SK-N-SH (cell line): Measurements from ENCODE around the gene FIGNL1. TPM values are rescaled to one million over a fixed set of nuclear protein-coding genes. Genes with fewer than 3 reads are reported as not detected.

Experiments used
- CTCF ChIA-PET: fragments of 300-600, 350-600 bp; formaldehyde crosslinking; extraction: SDS; loops from one replicate; lab custom pipeline; 2021; lab: Yijun Ruan, JAX
- POLR2A ChIA-PET: fragments of 350-600 bp; sonication (Branson Sonifier 250); formaldehyde crosslinking; extraction: SDS; loops from one replicate; lab custom pipeline; 2020; ENCODE audit warnings: antibody characterized with exemption, inconsistent platforms; lab: Yijun Ruan, JAX
- DNase-seq: peaks from one replicate; pipeline ENCODE4 v3.0.0; 2012
- H2AFZ ChIP-seq: fragments of 200-600 bp; sonication (generic); 2 replicates; pipeline ENCODE4 v1.8.1; 2016; ENCODE audit warnings: antibody characterized with exemption, mild to moderate bottlenecking, low read depth
- H3F3A ChIP-seq: fragments of 200-600 bp; sonication (generic); replicated peaks from 2 replicates; pipeline ENCODE3; 2016; ENCODE audit warnings: antibody characterized with exemption, mild to moderate bottlenecking; ENCODE audit not compliant: insufficient read depth
- H3K27ac ChIP-seq, 2 experiments: fragments of 200-500 bp in 1 of 2; fragments of 200-600 bp in 1 of 2; sonication (Bioruptor generic) in 1 of 2; sonication (generic), shearing (Covaris generic) in 1 of 2; 2 replicates each; pipeline versions ENCODE4 v1.5.1 to v1.6.1; 2014 to 2016; ENCODE audit warnings: low read depth in 2 of 2, inconsistent platforms in 1 of 2, low read length in 1 of 2, mild to moderate bottlenecking in 1 of 2, mixed read lengths in 1 of 2
- H3K27me3 ChIP-seq: fragments of 200-600 bp; sonication (generic), shearing (Covaris generic); 2 replicates; pipeline ENCODE4 v1.6.1; 2016; ENCODE audit warnings: mixed run types; ENCODE audit not compliant: insufficient read depth
- H3K36me3 ChIP-seq, 2 experiments: fragments of 200-500 bp in 1 of 2; fragments of 200-600 bp in 1 of 2; sonication (Bioruptor generic) in 1 of 2; sonication (generic) in 1 of 2; replicated peaks in 1 of 2; 2 replicates each; pipeline versions ENCODE3 to v1.5.1; 2014 to 2016; ENCODE audit warnings: low read length in 1 of 2, mild to moderate bottlenecking in 1 of 2; ENCODE audit not compliant: insufficient read depth in 2 of 2, control insufficient read depth in 1 of 2
- H3K4me1 ChIP-seq, 2 experiments: fragments of 200-500 bp in 1 of 2; fragments of 200-600 bp in 1 of 2; sonication (Bioruptor generic) in 1 of 2; sonication (generic), shearing (Covaris generic) in 1 of 2; 2 replicates each; pipeline versions ENCODE4 v1.5.1 to v1.6.1; 2014 to 2016; ENCODE audit warnings: low read depth in 1 of 2, low read length in 1 of 2, mixed run types in 1 of 2; ENCODE audit not compliant: insufficient read depth in 2 of 2, control insufficient read depth in 1 of 2
- H3K4me2 ChIP-seq: fragments of 200-600 bp; sonication (generic), shearing (Covaris generic); 2 replicates; pipeline ENCODE4 v1.6.1; 2017; ENCODE audit warnings: mixed run types
- H3K4me3 ChIP-seq, 2 experiments: fragments of 200-500 bp in 1 of 2; fragments of 200-600 bp in 1 of 2; sonication (Bioruptor generic) in 1 of 2; sonication (generic), shearing (Covaris generic) in 1 of 2; 2 replicates each; pipeline versions ENCODE4 v1.5.1 to v1.8.1; 2014 to 2016; ENCODE audit warnings: low read depth in 2 of 2, inconsistent platforms in 1 of 2, low read length in 1 of 2, mild to moderate bottlenecking in 1 of 2, mixed read lengths in 1 of 2, moderate library complexity in 1 of 2
- H3K79me2 ChIP-seq: fragments of 200-600 bp; sonication (generic); 2 replicates; pipeline ENCODE4 v1.8.1; 2017; ENCODE audit warnings: mild to moderate bottlenecking; ENCODE audit not compliant: insufficient read depth
- H3K9ac ChIP-seq: fragments of 200-600 bp; sonication (generic); 2 replicates; pipeline ENCODE4 v1.6.1; 2017; ENCODE audit warnings: mixed run types
- H3K9me2 ChIP-seq: fragments of 200-600 bp; sonication (generic); 2 replicates; pipeline ENCODE4 v1.6.1; 2017; ENCODE audit warnings: mixed run types
- H3K9me3 ChIP-seq: fragments of 200-600 bp; sonication (generic); 2 replicates; pipeline ENCODE4 v1.6.1; 2017; ENCODE audit warnings: mixed run types, mild to moderate bottlenecking, moderate library complexity
- H4K20me1 ChIP-seq: fragments of 200-600 bp; sonication (generic); 2 replicates; pipeline ENCODE4 v1.6.1; 2017; ENCODE audit warnings: mild to moderate bottlenecking, mixed run types; ENCODE audit not compliant: insufficient read depth
- CHD2 ChIP-seq: fragments of 150-350 bp; IDR thresholded peaks from 2 replicates; pipeline ENCODE4 v1.6.1; 2018; ENCODE audit warnings: low read length; ENCODE audit not compliant: partially characterized antibody
- EZH2phosphoT487 ChIP-seq: fragments of 200-600 bp; sonication (generic); IDR thresholded peaks from 2 replicates; pipeline ENCODE4 v1.6.1; 2017; ENCODE audit warnings: low read depth, mixed run types, mild to moderate bottlenecking, antibody characterized with exemption, moderate library complexity, borderline replicate concordance
- FOSL2 ChIP-seq: IDR thresholded peaks from 2 replicates; pipeline ENCODE4 v1.4.0; 2012; ENCODE audit warnings: low read depth, mild to moderate bottlenecking, moderate library complexity, borderline replicate concordance
- GABPA ChIP-seq: IDR thresholded peaks from 2 replicates; pipeline ENCODE4 v1.4.0; 2012; ENCODE audit warnings: low read depth, mild to moderate bottlenecking
- GATA2 ChIP-seq: sonication (generic); formaldehyde crosslinking; IDR thresholded peaks from 2 replicates; pipeline ENCODE4 v1.5.0; 2020; ENCODE audit warnings: mild to moderate bottlenecking, missing genetic modification reagents
- JUND ChIP-seq: IDR thresholded peaks from 2 replicates; pipeline ENCODE4 v1.4.0; 2012
- MEF2A ChIP-seq: IDR thresholded peaks from 2 replicates; pipeline ENCODE4 v1.4.0; 2012; ENCODE audit warnings: low read depth, borderline replicate concordance
- NFIC ChIP-seq: IDR thresholded peaks from 2 replicates; pipeline ENCODE4 v1.4.0; 2012; ENCODE audit warnings: borderline replicate concordance
- NRF1 ChIP-seq: IDR thresholded peaks from 2 replicates; pipeline ENCODE4 v1.6.1; 2012; ENCODE audit warnings: low read depth, mild to moderate bottlenecking, low read length
- POLR2AphosphoS5 ChIP-seq: IDR thresholded peaks from 2 replicates; pipeline ENCODE4 v1.6.1; 2012; ENCODE audit warnings: low read depth, low read length
- RAD21 ChIP-seq: IDR thresholded peaks from 2 replicates; pipeline ENCODE4 v1.6.1; 2012; ENCODE audit warnings: mild to moderate bottlenecking, low read length
- RFX5 ChIP-seq: IDR thresholded peaks from 2 replicates; pipeline ENCODE4 v1.6.1; 2012; ENCODE audit warnings: mild to moderate bottlenecking, improper control_type of control experiment, low read length
- RXRA ChIP-seq: IDR thresholded peaks from 2 replicates; pipeline ENCODE4 v1.4.0; 2012; ENCODE audit warnings: low read depth, mild to moderate bottlenecking, borderline replicate concordance
- SIN3A ChIP-seq: IDR thresholded peaks from 2 replicates; pipeline ENCODE4 v1.6.1; 2012; ENCODE audit warnings: low read depth, mild to moderate bottlenecking, low read length, moderate library complexity, borderline replicate concordance
- SMC3 ChIP-seq: IDR thresholded peaks from 2 replicates; pipeline ENCODE4 v1.6.1; 2012; ENCODE audit warnings: low read depth, low read length, improper control_type of control experiment
- WGBS: methylation state at CpG from one replicate; pipeline ENCODE4 v1.1.6; 2017; ENCODE audit warnings: low lambda C conversion rate; 5-methylcytosine and 5-hydroxymethylcytosine counted together
- polyA plus RNA-seq, 3 experiments: library from polyadenylated mRNA; depleted of rRNA; stranded (reverse); fragments of >200 nt; gene quantifications; 2 replicates each; pipeline ENCODE4 v1.2.3, GENCODE V29; 2012
- TF ChIP-seq, protein P1 (sequence below): fragments of 150-350 bp; IDR thresholded peaks from 2 replicates; pipeline ENCODE4 v1.6.1; 2017; ENCODE audit warnings: antibody characterized with exemption, low read length, low read depth, borderline replicate concordance
- TF ChIP-seq, protein P2 (sequence below): fragments of 150-350 bp; IDR thresholded peaks from 2 replicates; pipeline ENCODE4 v1.6.1; 2016; ENCODE audit warnings: mild to moderate bottlenecking, low read depth, low read length
- TF ChIP-seq, protein P3 (sequence below): IDR thresholded peaks from 2 replicates; pipeline ENCODE4 v1.4.0; 2012; ENCODE audit warnings: low read depth
- TF ChIP-seq, protein P4 (sequence below): IDR thresholded peaks from 2 replicates; pipeline ENCODE4 v1.4.0; 2012; ENCODE audit warnings: low read depth, borderline replicate concordance
- TF ChIP-seq, protein P5 (sequence below): IDR thresholded peaks from 2 replicates; pipeline ENCODE4; 2012

The FIGNL1 gene
- polyA plus RNA-seq, 1 of the 3 experiments (the other 2 are of a cell fraction): 6.7 TPM

DNA sequence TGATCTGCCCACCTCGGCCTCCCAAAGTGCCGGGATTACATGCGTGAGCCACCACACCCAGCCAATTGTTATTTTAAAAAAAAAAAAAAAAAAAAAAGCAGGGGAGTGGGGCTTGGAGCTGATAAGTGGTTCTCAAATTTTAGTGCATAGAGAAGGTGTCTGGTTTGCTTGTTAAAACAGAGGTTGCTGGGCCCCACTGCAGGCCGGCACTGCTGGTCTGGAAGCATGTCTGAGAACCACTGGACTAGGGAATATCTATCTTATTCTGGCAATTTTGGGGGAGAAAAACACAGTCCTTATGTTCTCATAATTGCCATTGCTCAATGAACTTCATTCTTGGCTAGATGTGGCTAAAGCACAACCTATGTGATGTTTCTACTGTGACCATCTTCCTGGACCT, 19.0 kb upstream of the FIGNL1 start:
- no peak overlapping the region for H3K9ac ChIP-seq
- no peaks in the 10 kb centered on the region for H3K79me2 ChIP-seq
- TF ChIP-seq JUND (no peak), RAD21 (no peak), NFIC (no peak), RFX5 (no peak), SMC3 (no peak), GABPA (no peak), RXRA (no peak), CHD2 (no peak), EZH2phosphoT487 (no peak), GATA2 (CRISPR knock-in tag) (no peak), NRF1 (no peak), FOSL2 (no peak)
- TF ChIP-seq, protein P1, sequence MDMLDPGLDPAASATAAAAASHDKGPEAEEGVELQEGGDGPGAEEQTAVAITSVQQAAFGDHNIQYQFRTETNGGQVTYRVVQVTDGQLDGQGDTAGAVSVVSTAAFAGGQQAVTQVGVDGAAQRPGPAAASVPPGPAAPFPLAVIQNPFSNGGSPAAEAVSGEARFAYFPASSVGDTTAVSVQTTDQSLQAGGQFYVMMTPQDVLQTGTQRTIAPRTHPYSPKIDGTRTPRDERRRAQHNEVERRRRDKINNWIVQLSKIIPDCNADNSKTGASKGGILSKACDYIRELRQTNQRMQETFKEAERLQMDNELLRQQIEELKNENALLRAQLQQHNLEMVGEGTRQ: no peak
- H3K4me3 ChIP-seq: no peak overlapping the region
- H2AFZ ChIP-seq: no peak overlapping the region
- CTCF ChIA-PET: interaction anchor here (1.0 to 8.9 kb wide), 27 partner anchors 11 to 692 kb away, joined by 3 to 157 read pairs (median 17); partner anchors contain the start of gene DDC
- DNase-seq: no peak
- peak overlapping the region in 1 of 2 experiments; percentile 26; a peak in 1 of 4 replicates for H3K27ac ChIP-seq
- no peaks in the 10 kb centered on the region for H3K27me3 ChIP-seq
- no peak overlapping the region for H3K4me2 ChIP-seq
- 82% methylated on average over 4 of the region's 4 CpGs for WGBS
- H3K36me3 ChIP-seq: no peaks in the 10 kb centered on the region
- POLR2A ChIA-PET: interaction anchor here (0.6 to 3.4 kb wide), 5 partner anchors 28 to 327 kb away, joined by 3 to 19 read pairs (median 7); no protein-coding TSS in a partner anchor
- no peaks in the 10 kb centered on the region for H4K20me1 ChIP-seq
- H3K9me2 ChIP-seq: no peaks in the 10 kb centered on the region
- H3K9me3 ChIP-seq: no peaks in the 10 kb centered on the region
- H3F3A ChIP-seq: no peaks in the 10 kb centered on the region
- H3K4me1 ChIP-seq: peaks cover 0 to 55% of the 10 kb centered on the region in 2 experiments; a peak in 1 of 4 replicates

DNA sequence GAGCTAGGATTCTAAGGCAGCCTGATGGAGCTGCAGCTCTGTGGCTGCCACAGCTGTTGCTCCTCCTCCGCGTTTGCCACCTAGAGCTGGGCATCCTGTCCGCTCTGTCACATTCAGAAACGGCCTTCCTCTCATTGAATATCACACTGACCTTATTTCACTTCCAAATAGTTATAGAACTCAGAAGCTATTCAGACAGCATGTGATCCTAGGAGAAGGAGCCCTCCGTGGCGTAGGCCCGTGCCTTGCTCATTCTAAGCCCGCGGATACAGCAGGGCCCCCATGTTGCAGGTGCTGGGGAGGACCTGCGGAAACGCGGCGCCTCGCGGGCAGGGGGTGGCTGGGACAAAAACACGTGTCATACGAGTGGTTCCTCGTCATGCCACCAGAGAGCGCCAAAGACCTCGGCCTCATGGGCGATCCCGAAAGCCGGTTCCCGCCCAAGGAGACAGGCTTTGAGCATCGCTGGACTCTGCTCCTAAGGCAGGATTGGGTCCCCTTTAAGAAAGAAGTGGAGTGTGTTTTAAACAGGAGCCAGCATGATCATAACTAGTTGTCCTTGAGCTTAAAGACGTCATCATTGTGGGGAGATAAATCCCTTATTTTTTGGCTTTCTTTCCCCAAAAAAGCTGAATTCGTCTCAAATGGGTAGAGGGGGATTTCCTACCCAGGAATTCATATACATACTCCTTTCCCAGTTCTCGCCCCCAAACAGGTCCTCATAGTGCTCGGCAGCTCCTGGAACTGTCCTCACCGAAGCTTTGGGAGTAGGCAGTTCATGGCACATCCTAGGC, 17.9 kb upstream of the FIGNL1 start:
- peaks cover 3% of the 10 kb centered on the region; the same call in 1 of the 2 replicates for H3K27me3 ChIP-seq
- no peaks in the 10 kb centered on the region for H3K9me3 ChIP-seq
- H3F3A ChIP-seq: no peaks in the 10 kb centered on the region
- no peaks in the 10 kb centered on the region for H3K9me2 ChIP-seq
- no peaks in the 10 kb centered on the region for H4K20me1 ChIP-seq
- ChIA-PET POLR2A (interaction anchor here (0.9 to 3.4 kb wide), 6 partner anchors 29 to 207 kb away, joined by 3 to 28 read pairs (median 12); no protein-coding TSS in a partner anchor), CTCF (interaction anchor here (0.6 to 8.9 kb wide), 76 partner anchors 8 to 693 kb away, joined by 3 to 157 read pairs (median 5); partner anchors contain the start of genes DDC and FIGNL1)
- H3K36me3 ChIP-seq: peaks cover 0 to 4% of the 10 kb centered on the region in 2 experiments
- H3K4me1 ChIP-seq: peaks cover 0 to 44% of the 10 kb centered on the region in 2 experiments; a peak in 1 of 4 replicates
- H3K9ac ChIP-seq: no peak overlapping the region
- H3K4me3 ChIP-seq: peak overlapping the region in 1 of 2 experiments; percentile 17; a peak in 1 of 4 replicates
- H3K4me2 ChIP-seq: peak overlapping the region; percentile 65
- H2AFZ ChIP-seq: no peak overlapping the region
- peak; percentile 93 for DNase-seq
- peak overlapping the region in 1 of 2 experiments; percentile 88; a peak in 2 of 4 replicates for H3K27ac ChIP-seq
- H3K79me2 ChIP-seq: no peaks in the 10 kb centered on the region
- WGBS: 12% methylated on average over 30 of the region's 30 CpGs
- TF ChIP-seq, protein P2, sequence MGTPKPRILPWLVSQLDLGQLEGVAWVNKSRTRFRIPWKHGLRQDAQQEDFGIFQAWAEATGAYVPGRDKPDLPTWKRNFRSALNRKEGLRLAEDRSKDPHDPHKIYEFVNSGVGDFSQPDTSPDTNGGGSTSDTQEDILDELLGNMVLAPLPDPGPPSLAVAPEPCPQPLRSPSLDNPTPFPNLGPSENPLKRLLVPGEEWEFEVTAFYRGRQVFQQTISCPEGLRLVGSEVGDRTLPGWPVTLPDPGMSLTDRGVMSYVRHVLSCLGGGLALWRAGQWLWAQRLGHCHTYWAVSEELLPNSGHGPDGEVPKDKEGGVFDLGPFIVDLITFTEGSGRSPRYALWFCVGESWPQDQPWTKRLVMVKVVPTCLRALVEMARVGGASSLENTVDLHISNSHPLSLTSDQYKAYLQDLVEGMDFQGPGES: no peak
- TF ChIP-seq EZH2phosphoT487 (no peak), NFIC (no peak), RXRA (no peak), JUND (no peak), SIN3A (no peak), FOSL2 (no peak), MEF2A (no peak), RAD21 (peak; percentile 99), POLR2AphosphoS5 (no peak)
- TF ChIP-seq, protein P3, sequence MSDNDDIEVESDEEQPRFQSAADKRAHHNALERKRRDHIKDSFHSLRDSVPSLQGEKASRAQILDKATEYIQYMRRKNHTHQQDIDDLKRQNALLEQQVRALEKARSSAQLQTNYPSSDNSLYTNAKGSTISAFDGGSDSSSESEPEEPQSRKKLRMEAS: peak; percentile 98
- TF ChIP-seq, protein P4, sequence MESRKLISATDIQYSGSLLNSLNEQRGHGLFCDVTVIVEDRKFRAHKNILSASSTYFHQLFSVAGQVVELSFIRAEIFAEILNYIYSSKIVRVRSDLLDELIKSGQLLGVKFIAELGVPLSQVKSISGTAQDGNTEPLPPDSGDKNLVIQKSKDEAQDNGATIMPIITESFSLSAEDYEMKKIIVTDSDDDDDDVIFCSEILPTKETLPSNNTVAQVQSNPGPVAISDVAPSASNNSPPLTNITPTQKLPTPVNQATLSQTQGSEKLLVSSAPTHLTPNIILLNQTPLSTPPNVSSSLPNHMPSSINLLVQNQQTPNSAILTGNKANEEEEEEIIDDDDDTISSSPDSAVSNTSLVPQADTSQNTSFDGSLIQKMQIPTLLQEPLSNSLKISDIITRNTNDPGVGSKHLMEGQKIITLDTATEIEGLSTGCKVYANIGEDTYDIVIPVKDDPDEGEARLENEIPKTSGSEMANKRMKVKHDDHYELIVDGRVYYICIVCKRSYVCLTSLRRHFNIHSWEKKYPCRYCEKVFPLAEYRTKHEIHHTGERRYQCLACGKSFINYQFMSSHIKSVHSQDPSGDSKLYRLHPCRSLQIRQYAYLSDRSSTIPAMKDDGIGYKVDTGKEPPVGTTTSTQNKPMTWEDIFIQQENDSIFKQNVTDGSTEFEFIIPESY: no peak
- TF ChIP-seq, protein P5, sequence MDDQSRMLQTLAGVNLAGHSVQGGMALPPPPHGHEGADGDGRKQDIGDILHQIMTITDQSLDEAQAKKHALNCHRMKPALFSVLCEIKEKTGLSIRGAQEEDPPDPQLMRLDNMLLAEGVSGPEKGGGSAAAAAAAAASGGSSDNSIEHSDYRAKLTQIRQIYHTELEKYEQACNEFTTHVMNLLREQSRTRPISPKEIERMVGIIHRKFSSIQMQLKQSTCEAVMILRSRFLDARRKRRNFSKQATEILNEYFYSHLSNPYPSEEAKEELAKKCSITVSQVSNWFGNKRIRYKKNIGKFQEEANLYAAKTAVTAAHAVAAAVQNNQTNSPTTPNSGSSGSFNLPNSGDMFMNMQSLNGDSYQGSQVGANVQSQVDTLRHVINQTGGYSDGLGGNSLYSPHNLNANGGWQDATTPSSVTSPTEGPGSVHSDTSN: no peak
